GDM1 (cell line): ENCODE measurements around the gene G3BP2.
"Not testable (repeated sequence)": the region's sequence is repeated elsewhere in the genome, so short reads cannot be mapped to it uniquely, and the experiment has no call there.

ENCODE experiments used
- DNase-seq: peaks from one replicate; lab custom pipeline; 2025; lab: John Stamatoyannopoulos, UW

Gene G3BP2

DNA sequence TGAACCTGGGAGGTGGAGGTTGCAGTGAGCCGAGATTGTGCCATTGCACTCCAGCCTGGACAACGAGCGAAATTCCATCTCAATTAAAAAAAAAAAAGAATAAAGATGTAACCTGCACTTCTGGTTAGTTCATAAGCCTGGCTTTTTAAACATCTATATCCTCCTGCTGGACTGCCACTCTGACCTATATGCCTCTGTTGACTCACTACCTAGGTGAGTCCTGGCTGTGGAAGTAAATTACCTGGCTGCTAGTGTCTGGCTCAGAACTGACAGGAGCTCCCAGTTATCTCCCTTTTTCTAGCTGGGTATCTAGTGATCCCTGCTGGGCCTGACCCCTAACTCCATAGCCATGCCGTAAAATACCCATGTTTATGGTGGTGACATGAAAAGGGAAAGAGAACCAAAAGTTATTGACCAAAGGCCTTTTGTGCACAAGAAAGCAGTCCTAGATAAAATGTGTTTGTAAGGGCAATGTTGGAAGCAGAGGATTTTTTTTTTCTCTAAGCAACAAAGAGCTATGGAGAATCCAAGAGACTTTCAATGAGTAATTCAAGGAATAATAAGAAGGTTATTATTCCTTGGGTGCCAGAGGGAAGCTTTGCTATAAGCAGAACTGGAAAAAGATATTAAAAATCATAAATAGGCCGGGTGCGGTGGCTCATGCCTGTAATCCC lies 10.4 kb upstream of the G3BP2 start:
- DNase-seq = no peak

DNA sequence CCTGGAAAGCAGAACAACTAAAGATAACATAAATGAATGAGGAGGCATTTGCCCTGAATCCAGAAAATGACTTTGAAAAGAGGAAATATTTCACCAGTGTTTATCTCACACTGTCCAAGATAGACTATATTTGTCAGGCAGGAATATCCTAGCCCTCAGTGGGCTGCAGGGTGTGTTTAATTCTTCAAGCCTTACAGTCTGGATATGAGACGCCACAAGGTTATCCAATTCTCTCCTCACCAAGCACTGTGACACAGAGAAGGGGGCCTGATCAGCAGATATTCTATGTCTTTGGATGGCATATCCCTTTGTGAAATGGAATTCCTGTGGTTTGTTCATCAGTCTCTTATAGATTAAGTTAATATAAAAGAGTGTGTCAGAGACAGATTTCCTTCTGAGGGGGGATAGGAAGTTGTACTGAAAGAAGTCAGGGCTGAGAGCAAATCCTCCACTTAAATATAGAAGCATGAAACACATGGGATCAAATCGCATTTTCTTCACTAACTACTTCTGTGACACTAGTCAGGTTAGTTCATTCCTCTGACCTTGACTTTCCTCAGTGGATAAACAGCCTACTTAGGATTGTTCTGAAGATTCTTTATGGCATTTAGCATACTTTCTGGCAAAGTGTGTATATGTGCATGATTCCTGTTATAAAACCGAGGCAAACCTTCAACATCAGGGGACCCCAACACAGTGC lies 6.8 kb upstream of the G3BP2 start:
- DNase-seq = no peak

GRCh38 chr4:75678965-75679364 lies 5.8 kb upstream of the G3BP2 start:
- no peak for DNase-seq

- no peak for DNase-seq
Measured at GRCh38 chr4:75678473-75678872, 5.3 kb upstream of the G3BP2 start.

DNA sequence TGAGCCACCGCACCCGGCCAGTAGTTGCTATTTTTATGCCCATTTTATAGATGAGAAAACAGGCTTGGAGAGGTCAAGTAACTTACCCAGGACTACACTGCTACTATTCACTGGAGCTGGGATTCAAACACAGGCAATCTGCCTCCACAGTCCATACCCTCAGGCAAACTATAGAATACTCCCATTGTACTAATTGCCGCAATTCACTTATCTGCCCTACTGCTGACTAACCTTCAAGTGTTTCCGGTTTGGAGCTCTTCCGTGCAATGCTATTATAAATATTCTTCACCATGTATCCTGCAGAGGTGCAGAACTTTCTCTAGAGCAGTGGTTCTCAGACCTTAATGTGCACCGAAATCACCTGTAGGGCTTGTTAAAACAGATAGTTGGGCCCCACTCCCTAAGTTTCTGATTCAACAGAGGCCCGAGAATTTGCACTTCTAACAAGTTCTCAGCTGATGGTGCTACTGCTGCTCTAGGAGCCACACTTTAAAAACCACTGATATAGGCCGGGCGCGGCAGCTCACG lies 1.9 kb upstream of the G3BP2 start:
- no peak for DNase-seq

DNA sequence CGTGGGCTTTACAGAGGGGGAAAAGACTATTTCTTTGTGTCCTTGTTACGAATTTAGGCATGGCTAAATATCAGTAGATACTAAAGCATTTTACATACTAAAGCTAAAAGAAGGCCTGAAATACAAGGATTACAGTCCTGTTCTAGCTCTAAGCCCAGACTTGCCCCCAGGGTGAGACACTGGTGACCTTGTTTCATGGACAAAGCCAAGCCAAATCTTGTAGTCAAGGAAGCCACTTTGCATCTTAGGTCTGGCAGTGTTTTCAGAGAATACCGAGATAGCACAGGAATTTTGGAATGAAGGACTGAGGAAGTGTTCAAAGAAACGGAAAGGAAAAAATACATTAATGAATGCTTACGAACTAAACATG lies 733 bp upstream of the G3BP2 start:
- DNase-seq = no peak

DNA sequence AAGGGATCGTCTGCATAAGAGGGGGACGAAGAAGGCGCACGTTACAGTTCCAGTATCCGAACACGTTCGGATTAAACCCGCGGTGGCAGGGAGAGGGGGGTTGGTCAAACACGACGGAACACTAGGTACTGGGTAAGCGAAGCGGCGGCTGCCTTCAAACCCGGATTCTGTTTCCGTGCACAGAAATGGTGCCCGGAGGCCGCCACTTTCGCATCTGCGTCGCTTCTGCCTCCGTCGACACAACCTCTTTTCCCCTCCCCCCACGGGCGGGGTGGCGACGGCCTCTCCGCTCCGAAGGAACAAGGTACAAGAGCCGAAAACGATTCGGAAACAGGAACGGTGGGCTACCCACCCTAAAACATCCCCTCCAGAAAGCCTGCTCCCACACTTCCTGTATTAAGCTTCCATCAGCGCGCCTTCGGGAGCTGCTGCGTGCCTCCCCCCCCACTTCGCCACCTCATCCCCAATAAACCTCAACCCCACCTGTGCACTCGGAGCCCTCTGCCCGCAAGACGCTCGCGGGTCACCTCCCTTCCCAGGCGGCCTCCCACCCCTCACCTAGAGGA lies 667 bp downstream of the G3BP2 start:
- peak; percentile 52 for DNase-seq

DNA sequence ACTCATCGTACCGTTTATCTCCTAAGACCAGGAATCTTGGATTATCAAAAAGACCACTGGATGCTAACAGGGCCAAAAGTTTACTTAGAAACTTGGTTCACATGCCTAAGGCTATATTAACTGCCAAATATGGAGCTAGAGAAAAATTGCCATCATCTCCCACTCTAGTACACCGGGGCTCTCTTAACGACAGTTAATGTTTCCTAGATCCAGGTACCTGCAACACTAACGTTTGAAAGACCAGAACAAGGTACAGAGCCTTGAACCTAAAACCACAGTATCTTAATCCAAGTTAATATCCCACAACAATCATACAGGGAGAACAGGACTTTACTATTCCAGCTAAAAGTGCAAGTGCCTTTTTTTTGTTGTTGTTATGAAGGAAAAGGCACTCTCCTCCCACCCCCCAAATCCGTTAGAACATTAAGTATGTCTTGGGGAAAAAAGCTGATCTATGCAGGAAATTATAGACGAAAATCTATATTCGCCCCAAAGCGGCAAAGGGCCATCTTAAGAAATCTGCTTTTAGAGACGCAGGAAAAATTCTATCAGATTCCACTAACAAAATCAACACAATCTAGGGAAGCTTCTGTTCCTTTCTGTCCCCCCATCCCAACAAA lies 1.3 kb downstream of the G3BP2 start:
- DNase-seq = no peak

GRCh38 chr4:75668596-75668995 lies 4.6 kb downstream of the G3BP2 start:
- no peak for DNase-seq

DNA sequence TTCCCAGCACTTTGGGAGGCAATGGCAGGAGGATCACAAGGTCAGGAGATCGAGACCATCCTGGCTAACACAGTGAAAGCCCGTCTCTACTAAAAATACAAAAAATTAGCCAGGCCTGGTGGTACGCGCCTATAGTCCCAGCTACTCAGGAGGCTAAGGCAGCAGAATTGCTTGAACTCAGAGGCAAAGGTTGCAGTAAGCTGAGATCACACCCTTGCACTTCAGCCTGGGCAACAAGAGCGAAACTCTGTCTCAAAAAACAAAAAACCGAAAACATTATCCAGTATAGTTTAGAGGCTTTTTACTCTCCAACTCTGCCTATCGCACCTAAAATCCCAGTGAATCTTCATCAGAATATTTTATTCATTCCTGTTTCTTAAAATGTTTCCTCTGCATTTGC lies 5.6 kb downstream of the G3BP2 start:
- not testable (repeated sequence) for DNase-seq

- no peak for DNase-seq
Measured at GRCh38 chr4:75666299-75666698, 6.9 kb downstream of the G3BP2 start.

- DNase-seq = not testable (repeated sequence)
Measured at GRCh38 chr4:75664604-75665003, 8.6 kb downstream of the G3BP2 start.

- no peak for DNase-seq
Measured at GRCh38 chr4:75662626-75663025, 10.6 kb downstream of the G3BP2 start.

DNA sequence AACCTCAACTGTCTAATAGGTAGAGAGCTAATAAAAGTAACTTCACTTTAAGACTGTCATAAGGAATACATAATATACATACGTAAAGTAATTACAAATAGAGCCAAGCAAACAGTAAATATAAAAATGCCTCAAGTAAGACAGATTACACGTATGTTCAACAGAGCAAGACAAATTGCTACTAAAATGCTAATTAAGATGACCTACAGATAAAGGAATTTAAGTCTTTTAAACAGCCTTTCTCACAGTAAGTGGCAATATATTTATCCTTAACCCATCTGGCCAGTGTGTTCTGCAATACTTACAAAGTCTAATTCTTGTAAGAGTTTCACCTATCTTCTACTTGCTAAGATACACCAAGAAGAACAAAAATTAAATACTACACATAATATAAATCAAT lies 12.7 kb downstream of the G3BP2 start:
- DNase-seq = no peak

DNA sequence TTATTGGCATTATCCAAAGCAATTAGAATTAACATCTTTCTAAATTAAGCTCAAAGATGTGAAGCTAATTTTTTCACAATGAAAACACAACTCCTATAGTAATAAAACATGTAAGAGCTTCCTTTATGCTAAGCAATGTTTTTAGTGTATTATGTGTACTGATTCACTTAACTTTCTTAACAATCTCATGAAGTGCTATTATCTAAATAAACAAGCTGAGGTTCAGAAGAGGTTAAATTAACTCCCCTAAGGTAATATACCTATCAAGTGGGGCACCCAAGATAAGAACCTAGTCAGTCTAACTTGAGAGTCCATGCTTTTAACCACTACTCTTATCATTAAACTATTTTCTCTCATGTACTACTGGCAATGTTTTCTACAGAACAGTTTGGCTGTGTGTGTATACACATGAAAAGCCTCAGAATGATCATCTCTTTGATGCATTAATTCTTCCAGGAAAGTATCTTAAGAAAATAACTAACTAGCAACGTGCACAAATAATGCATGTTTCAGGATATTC lies 13.6 kb downstream of the G3BP2 start:
- no peak for DNase-seq

- DNase-seq = no peak
Measured at GRCh38 chr4:75658876-75659275, 14.3 kb downstream of the G3BP2 start.

GRCh38 chr4:75655562-75655961 lies 17.6 kb downstream of the G3BP2 start:
- DNase-seq = no peak

DNA sequence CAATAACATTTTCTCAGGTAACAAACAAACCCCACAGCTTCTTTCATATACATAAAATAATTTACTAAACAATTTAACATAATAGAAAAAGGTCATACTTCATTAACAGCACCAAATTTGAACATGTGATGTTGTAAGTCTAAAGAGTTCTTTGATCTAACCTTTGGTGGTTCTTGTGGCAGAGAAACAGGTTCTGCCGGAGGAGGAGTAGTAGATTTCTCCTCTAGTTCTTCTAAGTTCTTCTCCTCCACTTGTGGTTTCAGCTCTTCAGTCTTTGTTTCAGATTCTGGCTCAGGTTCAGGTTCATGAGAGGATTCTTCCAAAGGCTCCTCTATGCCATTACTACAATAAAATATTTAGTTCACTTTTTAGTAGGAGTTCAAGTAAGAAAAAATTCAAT lies 18.3 kb downstream of the G3BP2 start:
- no peak for DNase-seq

GRCh38 chr4:75653845-75654503 lies 19.2 kb downstream of the G3BP2 start:
- DNase-seq = no peak

DNA sequence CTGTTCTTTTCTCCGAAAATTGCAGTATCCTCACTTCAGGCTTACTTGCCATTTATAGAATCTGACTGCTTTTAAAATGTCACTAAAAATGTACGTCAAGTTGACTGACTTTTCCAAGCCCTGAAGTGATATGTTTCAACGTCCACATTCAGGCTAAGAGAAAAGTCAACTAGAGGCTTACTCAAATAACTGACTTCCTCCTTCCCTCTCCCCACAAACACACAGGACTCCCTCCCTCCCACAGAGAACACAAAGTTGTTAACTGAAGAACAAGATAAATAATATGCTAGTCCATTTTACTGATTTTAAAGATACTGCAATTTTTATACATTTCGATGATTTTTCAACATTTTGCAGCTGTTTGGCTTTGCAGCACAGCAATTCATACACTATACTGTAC lies 29.1 kb downstream of the G3BP2 start:
- no peak for DNase-seq

DNA sequence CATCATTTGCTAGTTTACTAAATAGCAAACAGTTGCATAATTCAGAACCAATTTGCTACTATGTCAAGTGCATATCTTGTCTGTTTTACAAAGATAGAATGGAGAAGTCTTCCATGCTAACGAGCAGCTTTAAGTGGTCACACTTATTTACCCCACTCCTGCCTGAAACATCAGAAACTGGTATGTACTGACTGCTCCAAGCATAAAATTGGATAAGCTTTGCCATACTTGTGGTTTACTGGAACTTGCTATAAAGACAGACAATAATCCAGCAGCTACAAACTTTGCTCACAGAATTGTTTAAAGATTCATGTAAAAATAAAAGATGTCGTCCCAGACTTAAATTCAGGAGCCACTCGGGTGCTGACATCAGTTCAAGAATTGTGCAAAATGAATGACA lies 29.6 kb downstream of the G3BP2 start:
- no peak for DNase-seq

- DNase-seq = no peak
Measured at GRCh38 chr4:75639124-75639695, 34.0 kb downstream of the G3BP2 start.
